Measurements from ENCODE around the gene KRT33A. TPM values are rescaled to one million over a fixed set of nuclear protein-coding genes. Genes with fewer than 3 reads are reported as not detected.

The KRT33A gene
- total RNA-seq, 2 donors from 2014 or later, result not detected

DNA sequence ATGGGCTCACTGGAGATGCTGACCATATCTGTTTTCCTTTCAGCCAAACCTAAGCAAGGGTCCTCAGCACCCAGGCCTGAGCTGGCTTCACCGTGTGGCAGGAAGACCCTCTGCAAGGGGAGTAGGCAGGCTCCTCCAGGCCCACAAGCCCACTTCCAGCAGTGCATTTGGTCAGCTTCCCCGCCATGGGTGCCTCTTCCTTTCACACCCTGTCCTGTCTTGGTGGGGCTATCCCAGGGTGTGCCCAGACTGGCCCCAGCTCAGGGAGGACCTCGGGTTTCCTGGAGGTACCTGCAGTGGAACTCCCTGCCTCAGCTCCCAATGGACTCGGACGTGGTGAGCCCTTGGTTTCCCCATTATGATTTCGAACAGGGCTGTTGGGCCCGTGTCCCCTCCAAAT is 22.4 kb downstream of the KRT33A start:
- H3K27me3 ChIP-seq (replicated peaks; ENCODE audit: insufficient read depth), result no peaks in the 10 kb centered on the region
- DNase-seq (ENCODE audit: low spot score) (no peak), ATAC-seq (ENCODE audit: insufficient number of reproducible peaks, low FRiP score, low read depth) (no peak)
- H3K4me3 ChIP-seq, result no peak overlapping the region
- no peaks in the 10 kb centered on the region for H3K4me1 ChIP-seq (ENCODE audit: control insufficient read depth in 1 of 2, low read depth in 2 of 2)
- no peaks in the 10 kb centered on the region for H3K36me3 ChIP-seq
- TF ChIP-seq CTCF (IDR thresholded peaks at IDR 0.05), result no peak
- no peaks in the 10 kb centered on the region for H3K9me3 ChIP-seq
- H3K27ac ChIP-seq, result no peak overlapping the region

DNA sequence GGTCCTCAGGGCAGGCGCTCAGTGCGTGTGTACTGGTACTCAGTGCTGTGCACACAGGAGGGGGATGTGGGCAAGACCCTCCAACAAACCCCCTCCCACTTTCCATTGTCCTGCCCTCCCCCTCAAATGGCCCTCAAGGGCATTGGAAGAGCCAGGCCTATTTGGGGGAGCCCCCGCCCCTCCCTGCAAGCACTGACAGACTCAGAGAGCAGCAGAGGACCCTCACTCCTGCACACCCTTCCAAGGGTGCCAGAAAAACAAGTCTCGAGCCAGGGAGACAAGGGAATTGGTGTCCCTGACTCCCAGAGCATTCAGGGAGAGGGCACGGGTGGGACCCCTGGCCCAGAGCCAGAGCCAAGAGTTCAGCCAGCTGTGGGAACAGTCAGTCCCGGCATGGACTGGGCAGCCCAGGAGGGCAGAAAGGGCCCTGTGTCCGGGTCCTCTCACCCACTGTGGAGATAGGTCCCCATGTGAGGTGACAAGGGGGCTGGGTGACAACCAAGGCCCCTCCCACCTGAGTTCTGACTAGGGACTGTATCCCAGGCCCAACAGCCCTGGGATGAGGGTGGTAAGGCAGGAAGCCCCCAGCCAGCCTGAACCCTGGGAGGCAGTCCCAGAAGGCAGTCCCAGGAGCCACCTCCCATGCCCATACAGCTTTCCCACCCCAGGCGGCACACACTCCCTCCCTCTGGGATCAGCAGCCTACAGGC is 23.1 kb downstream of the KRT33A start:
- no peaks in the 10 kb centered on the region for H3K27me3 ChIP-seq (replicated peaks; ENCODE audit: insufficient read depth)
- no peak overlapping the region for H3K4me3 ChIP-seq
- no peaks in the 10 kb centered on the region for H3K36me3 ChIP-seq
- ATAC-seq (ENCODE audit: insufficient number of reproducible peaks, low FRiP score, low read depth) (no peak), DNase-seq (ENCODE audit: low spot score) (no peak)
- TF ChIP-seq CTCF (IDR thresholded peaks at IDR 0.05), result no peak
- no peaks in the 10 kb centered on the region for H3K9me3 ChIP-seq
- no peaks in the 10 kb centered on the region for H3K4me1 ChIP-seq (ENCODE audit: control insufficient read depth in 1 of 2, low read depth in 2 of 2)
- H3K27ac ChIP-seq, result no peak overlapping the region

- H3K4me1 ChIP-seq (ENCODE audit: control insufficient read depth in 1 of 2, low read depth in 2 of 2), result no peaks in the 10 kb centered on the region
- no peak for TF ChIP-seq CTCF (IDR thresholded peaks at IDR 0.05)
- H3K9me3 ChIP-seq, result no peaks in the 10 kb centered on the region
- no peak overlapping the region for H3K27ac ChIP-seq
- ATAC-seq (ENCODE audit: insufficient number of reproducible peaks, low FRiP score, low read depth) (no peak), DNase-seq (ENCODE audit: low spot score) (no peak)
- no peak overlapping the region for H3K4me3 ChIP-seq
- H3K27me3 ChIP-seq (replicated peaks; ENCODE audit: insufficient read depth), result no peaks in the 10 kb centered on the region
- no peaks in the 10 kb centered on the region for H3K36me3 ChIP-seq
Measured at GRCh38 chr17:41326173-41327145, 24.2 kb downstream of the KRT33A start.

GRCh38 chr17:41325611-41326010 is 25.0 kb downstream of the KRT33A start:
- H3K27ac ChIP-seq, result no peak overlapping the region
- TF ChIP-seq CTCF (IDR thresholded peaks at IDR 0.05), result no peak
- no peaks in the 10 kb centered on the region for H3K27me3 ChIP-seq (replicated peaks; ENCODE audit: insufficient read depth)
- H3K4me1 ChIP-seq (ENCODE audit: control insufficient read depth in 1 of 2, low read depth in 2 of 2), result no peaks in the 10 kb centered on the region
- H3K9me3 ChIP-seq, result no peaks in the 10 kb centered on the region
- H3K4me3 ChIP-seq, result no peak overlapping the region
- ATAC-seq (ENCODE audit: insufficient number of reproducible peaks, low FRiP score, low read depth), result no peak
- DNase-seq (ENCODE audit: low spot score), result no peak
- no peaks in the 10 kb centered on the region for H3K36me3 ChIP-seq

DNA sequence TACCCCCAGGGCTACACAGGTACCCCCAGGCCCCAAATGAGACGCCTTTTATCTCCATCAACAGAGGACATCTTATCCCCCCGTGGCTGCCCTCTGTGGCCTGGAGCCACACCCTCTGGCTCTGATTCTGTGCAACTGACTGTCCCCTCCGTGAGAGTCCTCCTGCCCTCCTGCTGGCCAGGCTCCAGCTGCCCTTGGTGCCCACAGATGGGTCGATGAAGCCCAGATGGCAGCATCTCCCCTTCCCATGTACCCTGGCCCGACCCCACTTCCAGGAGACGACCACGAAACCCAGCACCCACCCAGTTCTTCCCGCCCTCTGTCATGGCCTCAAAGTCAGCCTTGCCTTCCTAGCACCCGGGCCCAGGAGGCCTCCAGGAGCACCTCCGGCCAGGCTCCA is 25.5 kb downstream of the KRT33A start:
- no peak for ATAC-seq (ENCODE audit: insufficient number of reproducible peaks, low FRiP score, low read depth)
- DNase-seq (ENCODE audit: low spot score), result no peak
- H3K27me3 ChIP-seq (replicated peaks; ENCODE audit: insufficient read depth), result no peaks in the 10 kb centered on the region
- no peak overlapping the region for H3K27ac ChIP-seq
- no peak for TF ChIP-seq CTCF (IDR thresholded peaks at IDR 0.05)
- no peaks in the 10 kb centered on the region for H3K4me1 ChIP-seq (ENCODE audit: control insufficient read depth in 1 of 2, low read depth in 2 of 2)
- no peaks in the 10 kb centered on the region for H3K36me3 ChIP-seq
- H3K9me3 ChIP-seq, result no peaks in the 10 kb centered on the region
- no peak overlapping the region for H3K4me3 ChIP-seq

All from thoracic aorta (tissue), 2 donors.